Trophoblast cell (in vitro differentiated cells and primary cell): ENCODE results near the gene SCGB1D2.

Experiments
- DNase-seq, 2 donors: peaks; one replicate each; pipeline ENCODE4 v3.0.0-alpha.2; 2016
- H2AFZ ChIP-seq: 2 replicates; pipeline ENCODE4 v1.6.1; 2013; ENCODE audit warnings: low read length, moderate library complexity, mild to moderate bottlenecking; ENCODE audit not compliant: insufficient read depth, poor library complexity
- H2AK5ac ChIP-seq: 2 replicates; pipeline ENCODE4 v1.6.1; 2013; ENCODE audit warnings: mild to moderate bottlenecking, low read length
- H2BK120ac ChIP-seq: 2 replicates; pipeline ENCODE4 v1.6.1; 2013; ENCODE audit warnings: low read length, mild to moderate bottlenecking, moderate library complexity; ENCODE audit not compliant: insufficient read depth, poor library complexity
- H2BK12ac ChIP-seq: 2 replicates; pipeline ENCODE4 v1.6.1; 2013; ENCODE audit warnings: mild to moderate bottlenecking, low read length, moderate library complexity
- H2BK5ac ChIP-seq: 2 replicates; pipeline ENCODE4 v1.6.1; 2013; ENCODE audit warnings: low read length, low read depth, moderate library complexity, mild to moderate bottlenecking; ENCODE audit not compliant: poor library complexity
- H3K14ac ChIP-seq: 2 replicates; pipeline ENCODE4 v1.6.1; 2013; ENCODE audit warnings: mild to moderate bottlenecking, low read length
- H3K18ac ChIP-seq: 2 replicates; pipeline ENCODE4 v1.6.1; 2013; ENCODE audit warnings: mild to moderate bottlenecking, low read length
- H3K23ac ChIP-seq: 2 replicates; pipeline ENCODE4 v1.6.1; 2013; ENCODE audit warnings: low read length
- H3K27ac ChIP-seq: 2 replicates; pipeline ENCODE4 v1.5.1; 2013; ENCODE audit warnings: low read depth, mild to moderate bottlenecking, inconsistent platforms, low read length, moderate library complexity
- H3K27me3 ChIP-seq: 2 replicates; pipeline ENCODE4 v1.6.1; 2013; ENCODE audit warnings: inconsistent platforms, mild to moderate bottlenecking, low read length, moderate library complexity; ENCODE audit not compliant: insufficient read depth
- H3K36me3 ChIP-seq, 2 experiments: 1 replicate in 1 of 2; 2 replicates in 1 of 2; pipeline ENCODE4 v1.6.1; 2013; ENCODE audit warnings: low read length in 2 of 2, mild to moderate bottlenecking in 2 of 2, moderate library complexity in 1 of 2; ENCODE audit not compliant: insufficient read depth in 2 of 2, control insufficient read depth in 1 of 2
- H3K4ac ChIP-seq: 2 replicates; pipeline ENCODE4 v1.6.1; 2013; ENCODE audit warnings: low read depth, mild to moderate bottlenecking, low read length, moderate library complexity
- H3K4me1 ChIP-seq, 2 experiments: 1 replicate in 1 of 2; 2 replicates in 1 of 2; pipeline ENCODE4 v1.6.1; 2013; ENCODE audit warnings: low read length in 2 of 2, mild to moderate bottlenecking in 2 of 2, moderate library complexity in 1 of 2; ENCODE audit not compliant: insufficient read depth in 2 of 2, control insufficient read depth in 1 of 2
- H3K4me2 ChIP-seq: 2 replicates; pipeline ENCODE4 v1.6.1; 2013; ENCODE audit warnings: inconsistent platforms, mild to moderate bottlenecking, low read length, moderate library complexity
- H3K4me3 ChIP-seq: 2 replicates; pipeline ENCODE4 v1.5.1; 2013; ENCODE audit warnings: mild to moderate bottlenecking, low read depth, low read length, inconsistent platforms
- H3K79me1 ChIP-seq: one replicate; pipeline ENCODE4 v1.6.1; 2013; ENCODE audit warnings: low read length
- H3K79me2 ChIP-seq: 2 replicates; pipeline ENCODE4 v1.6.1; 2013; ENCODE audit warnings: low read length, mild to moderate bottlenecking; ENCODE audit not compliant: control insufficient read depth, insufficient read depth, poor library complexity
- H3K9ac ChIP-seq: 2 replicates; pipeline ENCODE4 v1.6.1; 2013; ENCODE audit warnings: mild to moderate bottlenecking, low read length
- H3K9me3 ChIP-seq: 2 replicates; pipeline ENCODE4 v1.6.1; 2013; ENCODE audit warnings: low read depth, mild to moderate bottlenecking, control low read depth, inconsistent platforms, low read length; ENCODE audit not compliant: insufficient read depth
- H4K12ac ChIP-seq: 2 replicates; pipeline ENCODE4 v1.6.1; 2013; ENCODE audit warnings: low read depth, mild to moderate bottlenecking, low read length, moderate library complexity
- H4K8ac ChIP-seq: 2 replicates; pipeline ENCODE4 v1.6.1; 2013; ENCODE audit warnings: low read depth, mild to moderate bottlenecking, low read length, moderate library complexity
- H4K91ac ChIP-seq: one replicate; pipeline ENCODE4 v1.6.1; 2013; ENCODE audit warnings: low read depth, mild to moderate bottlenecking, low read length, moderate library complexity
- WGBS: extraction: QIAGEN DNeasy Blood & Tissue Kit; methylation state at CpG from one replicate; pipeline ENCODE4 v1.1.7; 2013; ENCODE audit warnings: missing lambda C conversion rate; ENCODE audit not compliant: insufficient read length, insufficient coverage; ENCODE audit errors: extremely low coverage; 5-methylcytosine and 5-hydroxymethylcytosine counted together

SCGB1D2 gene

GRCh38 chr11:62253999-62254542 lies 12.0 kb downstream of the SCGB1D2 start:
- WGBS: no CpG with 5 or more reads among the region's 3 CpGs
- H4K8ac ChIP-seq: no peak overlapping the region
- no peaks in the 10 kb centered on the region for H3K27me3 ChIP-seq
- no peak overlapping the region for H3K4me2 ChIP-seq
- no peak overlapping the region for H2BK5ac ChIP-seq
- no peaks in the 10 kb centered on the region for H3K4me1 ChIP-seq
- no peak overlapping the region for H3K4ac ChIP-seq
- no peak overlapping the region for H2AFZ ChIP-seq
- no peak for DNase-seq
- no peaks in the 10 kb centered on the region for H3K36me3 ChIP-seq
- H3K27ac ChIP-seq: no peak overlapping the region
- no peak overlapping the region for H4K12ac ChIP-seq
- H3K14ac ChIP-seq: no peak overlapping the region
- no peak overlapping the region for H3K9ac ChIP-seq
- peaks cover 9% of the 10 kb centered on the region for H3K9me3 ChIP-seq
- no peak overlapping the region for H3K23ac ChIP-seq
- no peak overlapping the region for H2BK12ac ChIP-seq
- no peaks in the 10 kb centered on the region for H3K79me1 ChIP-seq
- no peak overlapping the region for H2BK120ac ChIP-seq
- H2AK5ac ChIP-seq: no peak overlapping the region
- H4K91ac ChIP-seq: no peak overlapping the region
- H3K18ac ChIP-seq: no peak overlapping the region
- no peaks in the 10 kb centered on the region for H3K79me2 ChIP-seq
- H3K4me3 ChIP-seq: no peak overlapping the region

DNA sequence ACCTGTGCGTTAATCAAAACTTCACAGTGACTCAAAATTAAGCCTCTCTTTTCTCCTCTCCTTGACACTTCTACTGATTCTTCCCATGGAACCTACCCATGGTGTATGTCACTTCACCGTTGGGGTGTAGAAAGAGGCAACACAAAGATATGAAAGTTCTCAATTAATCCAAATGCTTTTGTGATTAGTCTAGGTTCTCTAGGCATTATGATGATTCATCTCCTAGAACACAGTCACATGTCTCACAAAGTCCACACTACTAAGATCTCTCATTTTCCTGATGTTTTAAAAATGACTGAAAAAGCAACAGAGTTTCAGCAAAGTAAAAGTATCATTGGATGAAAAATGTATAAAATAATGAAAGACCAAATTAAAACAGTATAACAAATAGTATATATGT lies 14.2 kb downstream of the SCGB1D2 start:
- H3K27me3 ChIP-seq: no peaks in the 10 kb centered on the region
- H3K4ac ChIP-seq: no peak overlapping the region
- H3K4me3 ChIP-seq: no peak overlapping the region
- H2BK12ac ChIP-seq: no peak overlapping the region
- H3K4me2 ChIP-seq: no peak overlapping the region
- H3K79me1 ChIP-seq: no peaks in the 10 kb centered on the region
- no peak overlapping the region for H3K14ac ChIP-seq
- no peak overlapping the region for H4K12ac ChIP-seq
- no peak overlapping the region for H2AK5ac ChIP-seq
- H2AFZ ChIP-seq: no peak overlapping the region
- no peak overlapping the region for H4K8ac ChIP-seq
- H3K79me2 ChIP-seq: no peaks in the 10 kb centered on the region
- peaks cover 8% of the 10 kb centered on the region for H3K9me3 ChIP-seq
- no peak overlapping the region for H3K27ac ChIP-seq
- no peak overlapping the region for H2BK120ac ChIP-seq
- H3K4me1 ChIP-seq: no peaks in the 10 kb centered on the region
- no CpG with 5 or more reads among the region's 2 CpGs for WGBS
- no peak overlapping the region for H3K9ac ChIP-seq
- no peaks in the 10 kb centered on the region for H3K36me3 ChIP-seq
- no peak for DNase-seq
- no peak overlapping the region for H3K18ac ChIP-seq
- H3K23ac ChIP-seq: no peak overlapping the region
- no peak overlapping the region for H2BK5ac ChIP-seq
- H4K91ac ChIP-seq: no peak overlapping the region

DNA sequence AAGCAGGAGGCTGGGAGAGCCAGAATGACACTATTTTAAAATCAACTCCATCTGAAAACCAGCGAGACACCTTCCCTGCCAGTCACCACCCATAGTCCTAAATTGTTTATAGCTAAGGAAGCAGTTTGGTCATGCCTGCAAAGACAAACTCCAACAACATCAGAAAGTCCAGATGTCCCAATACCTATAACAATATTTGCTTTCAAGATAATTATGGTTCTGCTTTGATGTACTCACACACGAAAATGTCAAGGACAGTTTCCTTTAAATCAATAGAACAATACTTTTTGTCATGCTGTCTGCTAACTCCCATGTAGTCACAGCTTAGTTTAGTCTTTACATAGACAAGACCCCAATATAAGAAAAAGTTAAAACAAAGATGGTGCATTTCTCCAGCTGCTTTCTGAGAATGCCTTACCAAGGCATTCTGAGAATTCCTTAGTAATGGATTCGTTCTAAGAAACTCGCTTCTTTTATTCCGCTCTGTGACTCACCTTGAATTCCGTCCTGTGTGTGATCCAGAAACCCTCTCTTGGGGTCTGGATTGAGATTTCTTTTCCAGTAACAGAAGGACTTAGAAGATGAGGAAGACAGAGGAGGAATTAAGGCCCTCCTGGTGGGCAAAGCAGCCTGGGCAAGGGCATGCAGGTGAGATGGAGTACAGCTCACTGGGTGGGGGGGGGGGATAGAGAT lies 18.4 kb downstream of the SCGB1D2 start:
- no peaks in the 10 kb centered on the region for H3K79me2 ChIP-seq
- no peak overlapping the region for H3K4ac ChIP-seq
- H3K14ac ChIP-seq: no peak overlapping the region
- H2AFZ ChIP-seq: no peak overlapping the region
- no peaks in the 10 kb centered on the region for H3K79me1 ChIP-seq
- no peak overlapping the region for H3K27ac ChIP-seq
- no peak overlapping the region for H3K23ac ChIP-seq
- no peaks in the 10 kb centered on the region for H3K36me3 ChIP-seq
- no peaks in the 10 kb centered on the region for H3K27me3 ChIP-seq
- no peak overlapping the region for H2BK5ac ChIP-seq
- H2AK5ac ChIP-seq: no peak overlapping the region
- H4K12ac ChIP-seq: no peak overlapping the region
- H3K4me3 ChIP-seq: no peak overlapping the region
- no CpG with 5 or more reads among the region's 6 CpGs for WGBS
- no peak overlapping the region for H3K4me2 ChIP-seq
- H2BK120ac ChIP-seq: no peak overlapping the region
- H4K91ac ChIP-seq: no peak overlapping the region
- no peaks in the 10 kb centered on the region for H3K9me3 ChIP-seq
- no peak overlapping the region for H2BK12ac ChIP-seq
- H3K9ac ChIP-seq: no peak overlapping the region
- H4K8ac ChIP-seq: no peak overlapping the region
- no peaks in the 10 kb centered on the region for H3K4me1 ChIP-seq
- DNase-seq: peak in 1 of 2 donors; percentile 9
- H3K18ac ChIP-seq: no peak overlapping the region

DNA sequence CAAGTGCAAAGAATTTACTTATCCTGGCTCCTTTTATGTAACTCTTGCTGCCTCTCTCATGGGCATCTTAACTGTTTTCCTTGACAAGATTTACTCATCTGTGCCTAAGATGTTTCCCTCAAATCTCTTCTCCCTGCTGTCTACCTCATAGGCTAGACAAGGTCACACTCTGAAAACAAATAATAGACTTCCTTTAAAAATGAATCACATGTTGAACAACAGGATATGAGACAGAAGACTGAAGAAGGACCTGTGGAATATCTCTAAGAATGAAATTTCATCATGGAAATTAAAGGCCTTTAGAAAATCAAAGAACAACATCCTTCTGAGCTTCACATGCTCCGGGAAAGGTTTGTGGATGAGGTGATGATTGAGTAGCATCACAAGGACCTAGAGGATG lies 22.0 kb downstream of the SCGB1D2 start:
- Histone ChIP-seq H3K79me1 (no peaks in the 10 kb centered on the region), H4K12ac (no peak overlapping the region), H3K36me3 (no peaks in the 10 kb centered on the region), H3K9me3 (no peaks in the 10 kb centered on the region), H3K79me2 (no peaks in the 10 kb centered on the region), H3K9ac (no peak overlapping the region), H2BK5ac (no peak overlapping the region), H3K27me3 (no peaks in the 10 kb centered on the region), H4K91ac (no peak overlapping the region), H3K18ac (no peak overlapping the region), H2AFZ (no peak overlapping the region), H3K4me3 (no peak overlapping the region), H3K4me1 (no peaks in the 10 kb centered on the region), H3K14ac (no peak overlapping the region), H3K4me2 (no peak overlapping the region), H2BK120ac (no peak overlapping the region), H2AK5ac (no peak overlapping the region), H3K4ac (no peak overlapping the region), H3K23ac (no peak overlapping the region), H2BK12ac (no peak overlapping the region), H3K27ac (no peak overlapping the region), H4K8ac (no peak overlapping the region)
- no peak for DNase-seq
- WGBS: no CpG with 5 or more reads among the region's 1 CpG
